HEK293 (cell line): ENCODE results near the gene TOP3B.

Source experiments
- CTCF ChIA-PET: fragments of 350-600 bp; formaldehyde crosslinking; extraction: SDS; loops from one replicate; lab custom pipeline; 2021; ENCODE audit warnings: antibody characterized with exemption; lab: Yijun Ruan, JAX
- POLR2A ChIA-PET: fragments of 300-600 bp; formaldehyde crosslinking; extraction: SDS; loops from one replicate; lab custom pipeline; 2020; ENCODE audit warnings: antibody characterized with exemption, inconsistent platforms; lab: Yijun Ruan, JAX
- H3K27ac ChIP-seq: fragments of 200-500 bp; sonication (Bioruptor generic); 2 replicates; pipeline ENCODE4 v1.5.1; 2014; ENCODE audit warnings: low read depth, low read length, control low read depth, inconsistent platforms; ENCODE audit errors: extremely low read depth
- H3K36me3 ChIP-seq, 2 experiments: fragments of 200-500 bp in 1 of 2; sonication (Bioruptor generic) in 1 of 2; 1 replicate in 1 of 2; 2 replicates in 1 of 2; pipeline ENCODE4 v1.5.1; 2014 to 2017; ENCODE audit warnings: inconsistent platforms in 2 of 2, low read length in 2 of 2; ENCODE audit not compliant: control insufficient read depth in 2 of 2, insufficient read depth in 1 of 2
- H3K4me1 ChIP-seq: fragments of 200-500 bp; sonication (Bioruptor generic); 2 replicates; pipeline ENCODE4 v1.5.1; 2014; ENCODE audit warnings: mild to moderate bottlenecking, low read length, inconsistent platforms; ENCODE audit not compliant: control insufficient read depth, insufficient read depth
- H3K4me3 ChIP-seq: 2 replicates; pipeline ENCODE4 v1.5.1; 2011; ENCODE audit warnings: low read depth, mild to moderate bottlenecking, control low read depth, low read length, moderate library complexity
- H3K9me3 ChIP-seq: fragments of 200-500 bp; sonication (Bioruptor generic); 2 replicates; pipeline ENCODE4 v1.5.1; 2014; ENCODE audit warnings: low read depth, low read length, inconsistent platforms; ENCODE audit not compliant: control insufficient read depth, insufficient read depth
- PRDM10 ChIP-seq: fragments of 450-650 bp; formaldehyde crosslinking; IDR thresholded peaks from 2 replicates; pipeline ENCODE4 v1.5.1; 2016; ENCODE audit warnings: missing biosample characterization, missing genetic modification characterization
- TRIM28 ChIP-seq: IDR thresholded peaks from 2 replicates; pipeline ENCODE4 v1.6.1; 2011; ENCODE audit warnings: low read length, control low read depth, borderline replicate concordance
- ZFP3 ChIP-seq: fragments of 450-650 bp; formaldehyde crosslinking; IDR thresholded peaks from 2 replicates; pipeline ENCODE4 v1.5.1; 2016; ENCODE audit warnings: low read depth, missing biosample characterization, missing genetic modification characterization
- ZNF548 ChIP-seq: fragments of 450-650 bp; formaldehyde crosslinking; IDR thresholded peaks from 2 replicates; pipeline ENCODE4 v1.5.1; 2016; ENCODE audit warnings: missing biosample characterization, missing genetic modification characterization
- ZNF571 ChIP-seq: fragments of 450-650 bp; formaldehyde crosslinking; IDR thresholded peaks from 2 replicates; pipeline ENCODE4 v1.5.0; 2017; ENCODE audit warnings: missing biosample characterization, missing genetic modification characterization
- ZNF585B ChIP-seq: fragments of 450-650 bp; formaldehyde crosslinking; IDR thresholded peaks from 2 replicates; pipeline ENCODE4 v1.5.1; 2016; ENCODE audit warnings: missing biosample characterization, missing genetic modification characterization
- ZNF629 ChIP-seq: fragments of 450-650 bp; formaldehyde crosslinking; IDR thresholded peaks from 2 replicates; pipeline ENCODE4 v1.5.1; 2017; ENCODE audit warnings: missing biosample characterization, missing genetic modification characterization
- ZNF747 ChIP-seq: fragments of 450-650 bp; formaldehyde crosslinking; IDR thresholded peaks from 2 replicates; pipeline ENCODE4 v1.5.1; 2016; ENCODE audit warnings: missing biosample characterization, missing genetic modification characterization
- TF ChIP-seq, protein P1 (sequence below): fragments of 450-650 bp; formaldehyde crosslinking; IDR thresholded peaks from 2 replicates; pipeline ENCODE4 v1.5.1; 2016; ENCODE audit warnings: missing biosample characterization, missing genetic modification characterization
- TF ChIP-seq, protein P2 (sequence below): fragments of 450-650 bp; formaldehyde crosslinking; IDR thresholded peaks from 2 replicates; pipeline ENCODE4 v1.5.1; 2017; ENCODE audit warnings: missing biosample characterization, missing genetic modification characterization
- TF ChIP-seq, protein P3 (sequence below): fragments of 450-650 bp; formaldehyde crosslinking; IDR thresholded peaks from 2 replicates; pipeline ENCODE4 v1.5.1; 2017; ENCODE audit warnings: missing biosample characterization, missing genetic modification characterization

The TOP3B gene

GRCh38 chr22:22005945-22006595 is 23.5 kb upstream of the TOP3B start:
- no peak overlapping the region for H3K4me3 ChIP-seq
- no peaks in the 10 kb centered on the region for H3K4me1 ChIP-seq
- ChIA-PET CTCF (interaction anchor here (0.8 to 1.2 kb wide), 5 partner anchors 9 to 315 kb away, joined by 3 to 4 read pairs (median 4); no protein-coding TSS in a partner anchor), POLR2A (no interaction called here)
- H3K27ac ChIP-seq, result no peak overlapping the region
- H3K36me3 ChIP-seq, result no peaks in the 10 kb centered on the region
- no peak for TF ChIP-seq ZNF548 (tag by site-specific recombination)
- no peak for TF ChIP-seq ZNF571 (tag by site-specific recombination)
- TF ChIP-seq, protein P1, sequence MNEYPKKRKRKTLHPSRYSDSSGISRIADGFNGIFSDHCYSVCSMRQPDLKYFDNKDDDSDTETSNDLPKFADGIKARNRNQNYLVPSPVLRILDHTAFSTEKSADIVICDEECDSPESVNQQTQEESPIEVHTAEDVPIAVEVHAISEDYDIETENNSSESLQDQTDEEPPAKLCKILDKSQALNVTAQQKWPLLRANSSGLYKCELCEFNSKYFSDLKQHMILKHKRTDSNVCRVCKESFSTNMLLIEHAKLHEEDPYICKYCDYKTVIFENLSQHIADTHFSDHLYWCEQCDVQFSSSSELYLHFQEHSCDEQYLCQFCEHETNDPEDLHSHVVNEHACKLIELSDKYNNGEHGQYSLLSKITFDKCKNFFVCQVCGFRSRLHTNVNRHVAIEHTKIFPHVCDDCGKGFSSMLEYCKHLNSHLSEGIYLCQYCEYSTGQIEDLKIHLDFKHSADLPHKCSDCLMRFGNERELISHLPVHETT (tag by site-specific recombination), result no peak
- TF ChIP-seq ZFP3 (tag by site-specific recombination), result no peak
- TF ChIP-seq ZNF585B (tag by site-specific recombination), result no peak
- TF ChIP-seq, protein P2, sequence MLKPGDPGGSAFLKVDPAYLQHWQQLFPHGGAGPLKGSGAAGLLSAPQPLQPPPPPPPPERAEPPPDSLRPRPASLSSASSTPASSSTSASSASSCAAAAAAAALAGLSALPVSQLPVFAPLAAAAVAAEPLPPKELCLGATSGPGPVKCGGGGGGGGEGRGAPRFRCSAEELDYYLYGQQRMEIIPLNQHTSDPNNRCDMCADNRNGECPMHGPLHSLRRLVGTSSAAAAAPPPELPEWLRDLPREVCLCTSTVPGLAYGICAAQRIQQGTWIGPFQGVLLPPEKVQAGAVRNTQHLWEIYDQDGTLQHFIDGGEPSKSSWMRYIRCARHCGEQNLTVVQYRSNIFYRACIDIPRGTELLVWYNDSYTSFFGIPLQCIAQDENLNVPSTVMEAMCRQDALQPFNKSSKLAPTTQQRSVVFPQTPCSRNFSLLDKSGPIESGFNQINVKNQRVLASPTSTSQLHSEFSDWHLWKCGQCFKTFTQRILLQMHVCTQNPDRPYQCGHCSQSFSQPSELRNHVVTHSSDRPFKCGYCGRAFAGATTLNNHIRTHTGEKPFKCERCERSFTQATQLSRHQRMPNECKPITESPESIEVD, result no peak
- TF ChIP-seq, protein P3, sequence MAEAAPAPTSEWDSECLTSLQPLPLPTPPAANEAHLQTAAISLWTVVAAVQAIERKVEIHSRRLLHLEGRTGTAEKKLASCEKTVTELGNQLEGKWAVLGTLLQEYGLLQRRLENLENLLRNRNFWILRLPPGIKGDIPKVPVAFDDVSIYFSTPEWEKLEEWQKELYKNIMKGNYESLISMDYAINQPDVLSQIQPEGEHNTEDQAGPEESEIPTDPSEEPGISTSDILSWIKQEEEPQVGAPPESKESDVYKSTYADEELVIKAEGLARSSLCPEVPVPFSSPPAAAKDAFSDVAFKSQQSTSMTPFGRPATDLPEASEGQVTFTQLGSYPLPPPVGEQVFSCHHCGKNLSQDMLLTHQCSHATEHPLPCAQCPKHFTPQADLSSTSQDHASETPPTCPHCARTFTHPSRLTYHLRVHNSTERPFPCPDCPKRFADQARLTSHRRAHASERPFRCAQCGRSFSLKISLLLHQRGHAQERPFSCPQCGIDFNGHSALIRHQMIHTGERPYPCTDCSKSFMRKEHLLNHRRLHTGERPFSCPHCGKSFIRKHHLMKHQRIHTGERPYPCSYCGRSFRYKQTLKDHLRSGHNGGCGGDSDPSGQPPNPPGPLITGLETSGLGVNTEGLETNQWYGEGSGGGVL (tag by site-specific recombination), result no peak
- no peak for TF ChIP-seq TRIM28
- no peak for TF ChIP-seq ZNF747 (tag by site-specific recombination)
- H3K9me3 ChIP-seq, result no peaks in the 10 kb centered on the region

- CTCF ChIA-PET, result interaction anchor here (1.0 kb wide), 1 partner anchor 65 kb away, joined by 4 read pairs; no protein-coding TSS in a partner anchor
- H3K36me3 ChIP-seq, result no peaks in the 10 kb centered on the region
Measured at GRCh38 chr22:22003233-22003632, 20.6 kb upstream of the TOP3B start.

More at GRCh38 chr22:22003233-22003632, 20.6 kb upstream of the TOP3B start:
- no peak overlapping the region for H3K27ac ChIP-seq
- POLR2A ChIA-PET, result no interaction called here
- TF ChIP-seq PRDM10 (0 out of 2 replicates have a peak, but pooled peaks have one; percentile 14), ZNF629 (tag by site-specific recombination) (no peak)
- no peaks in the 10 kb centered on the region for H3K4me1 ChIP-seq
- H3K4me3 ChIP-seq, result no peak overlapping the region
- no peaks in the 10 kb centered on the region for H3K9me3 ChIP-seq
